Stimulated activated CD8-positive, alpha-beta memory T cell treated with anti-CD3 and anti-CD28 coated beads, Interleukin-12 subunit alpha, Interleukin-12 subunit beta, amount 100 ng/mL, for 4 hours (primary cell): ENCODE data around the gene PRM2.

Experiments used
- DNase-seq: peaks from one replicate; pipeline ENCODE4 v3.0.0-alpha.2; 2020; ENCODE audit warnings: low read depth

PRM2 gene

GRCh38 chr16:11248133-11248532 lies 28.1 kb downstream of the PRM2 start:
- no peak for DNase-seq

- no peak for DNase-seq
Observed at GRCh38 chr16:11245988-11246387, 30.3 kb downstream of the PRM2 start.

- no peak for DNase-seq
Observed at GRCh38 chr16:11245222-11245737, 31.0 kb downstream of the PRM2 start.

GRCh38 chr16:11242658-11243057 lies 33.6 kb downstream of the PRM2 start:
- no peak for DNase-seq

GRCh38 chr16:11241480-11242204 lies 34.6 kb downstream of the PRM2 start:
- no peak for DNase-seq

- no peak for DNase-seq
Observed at GRCh38 chr16:11240636-11241473, 35.4 kb downstream of the PRM2 start.

- DNase-seq, result no peak
Observed at GRCh38 chr16:11239644-11240632, 36.3 kb downstream of the PRM2 start.

- DNase-seq, result no peak
Observed at GRCh38 chr16:11238272-11239202, 37.7 kb downstream of the PRM2 start.

GRCh38 chr16:11236461-11237254 lies 39.6 kb downstream of the PRM2 start:
- DNase-seq, result no peak

- DNase-seq, result no peak
Observed at GRCh38 chr16:11235703-11235991, 40.6 kb downstream of the PRM2 start.

- DNase-seq, result no peak
Observed at GRCh38 chr16:11234884-11235702, 41.2 kb downstream of the PRM2 start.

- DNase-seq, result peak; percentile 60
Observed at GRCh38 chr16:11233727-11234376, 42.4 kb downstream of the PRM2 start.

- peak; percentile 78 for DNase-seq
Observed at GRCh38 chr16:11232852-11233726, 43.2 kb downstream of the PRM2 start.

- no peak for DNase-seq
Observed at GRCh38 chr16:11232302-11232851, 43.9 kb downstream of the PRM2 start.

GRCh38 chr16:11231367-11231970 lies 44.8 kb downstream of the PRM2 start:
- no peak for DNase-seq

GRCh38 chr16:11229906-11230305 lies 46.4 kb downstream of the PRM2 start:
- no peak for DNase-seq

GRCh38 chr16:11229432-11229831 lies 46.8 kb downstream of the PRM2 start:
- no peak for DNase-seq
